NCI-H748 treated with DMSO at 0.1 percent for 48 hours (cell line): ENCODE data around the gene CTDSPL.
"Not testable (repeated sequence)": the region's sequence is repeated elsewhere in the genome, so short reads cannot be mapped to it uniquely, and the experiment has no call there.

ENCODE experiments used
- DNase-seq: peaks from one replicate; lab custom pipeline; 2025; lab: John Stamatoyannopoulos, UW

Gene CTDSPL, protein sequence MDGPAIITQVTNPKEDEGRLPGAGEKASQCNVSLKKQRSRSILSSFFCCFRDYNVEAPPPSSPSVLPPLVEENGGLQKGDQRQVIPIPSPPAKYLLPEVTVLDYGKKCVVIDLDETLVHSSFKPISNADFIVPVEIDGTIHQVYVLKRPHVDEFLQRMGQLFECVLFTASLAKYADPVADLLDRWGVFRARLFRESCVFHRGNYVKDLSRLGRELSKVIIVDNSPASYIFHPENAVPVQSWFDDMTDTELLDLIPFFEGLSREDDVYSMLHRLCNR

DNA sequence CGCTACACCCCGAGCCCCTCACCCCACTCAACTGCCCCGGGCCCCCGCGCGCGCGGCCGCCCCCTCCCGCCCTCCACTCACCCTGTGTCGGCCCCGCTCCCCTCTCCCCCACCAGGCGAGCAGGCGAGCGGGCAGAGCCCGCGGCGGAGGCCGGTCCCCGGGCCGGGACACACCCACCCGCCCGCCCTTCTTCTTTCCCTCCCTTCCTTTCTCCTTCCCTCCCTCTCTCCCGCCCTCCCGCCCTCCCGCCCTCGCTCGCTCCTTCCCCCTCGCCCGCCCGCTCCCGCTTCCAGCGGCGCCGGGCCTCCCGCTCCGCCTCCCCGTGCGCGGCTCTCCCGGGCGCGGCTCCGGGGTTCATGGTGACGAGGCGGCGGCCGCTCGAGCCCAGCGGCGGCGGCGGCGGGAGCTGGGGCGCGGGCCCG is at the start of gene CTDSPL:
CTDSPL (plus strand) TSS at position 261 of the 422 bp plus-strand sequence. CDS start 320 bp downstream, outside the sequence.
- no peak for DNase-seq

DNA sequence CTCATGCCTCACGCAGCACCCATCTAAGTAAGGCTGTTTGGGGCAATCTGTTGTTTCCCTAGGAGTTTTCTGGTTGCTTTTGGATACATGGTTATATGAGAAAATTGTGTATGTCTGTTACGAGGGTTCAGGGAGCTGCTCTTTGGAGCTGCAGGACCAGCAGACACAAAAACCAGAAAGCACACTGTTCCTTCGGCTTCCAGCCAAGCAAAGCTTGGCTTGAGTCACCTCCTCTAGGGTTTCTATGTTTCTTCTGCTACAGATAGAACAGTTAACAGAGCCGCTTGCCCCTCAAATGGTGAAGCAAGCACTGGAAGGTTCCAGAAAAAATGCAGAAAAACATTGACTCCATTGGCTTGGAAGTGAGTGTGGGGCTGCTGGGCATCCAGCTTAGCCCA is 49.2 kb upstream of the CTDSPL start:
- no peak for DNase-seq

DNA sequence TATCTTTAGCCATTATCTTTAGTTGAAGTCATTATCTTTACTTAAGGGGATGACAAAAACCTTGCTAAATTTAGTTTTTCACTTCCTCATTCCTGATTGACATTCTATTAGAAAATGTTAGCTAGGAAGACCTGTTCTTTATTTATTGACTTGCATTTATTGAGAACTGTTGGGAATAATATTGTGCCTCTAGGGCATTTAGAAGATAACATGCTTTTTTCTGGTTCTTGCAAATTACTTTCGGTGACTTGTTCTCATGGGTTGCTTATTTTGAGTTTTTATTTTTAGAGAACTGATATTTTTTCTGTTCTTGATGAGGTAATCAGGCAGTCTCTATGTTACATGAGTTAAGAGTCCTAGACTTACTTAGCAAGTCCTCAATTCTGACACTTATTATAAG is 48.3 kb upstream of the CTDSPL start:
- DNase-seq: no peak

DNA sequence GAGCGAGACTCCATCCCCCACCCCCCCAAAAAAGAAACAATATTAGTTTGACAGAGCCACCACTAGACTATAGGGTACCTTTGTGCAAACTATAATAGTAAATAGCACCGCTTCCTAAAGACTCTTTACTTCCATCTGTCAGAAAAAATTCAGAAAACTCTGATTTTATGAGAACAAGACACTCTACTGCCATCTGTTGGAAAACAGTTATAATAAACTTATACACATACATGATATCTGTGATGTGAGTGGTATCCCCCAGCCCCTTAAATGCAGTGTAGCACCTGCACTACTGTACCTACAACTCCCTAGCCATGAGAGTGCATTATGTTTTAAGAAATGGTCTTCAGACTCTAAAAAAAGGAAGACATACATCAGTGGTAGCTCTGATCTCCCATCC is 47.1 kb upstream of the CTDSPL start:
- no peak for DNase-seq

DNA sequence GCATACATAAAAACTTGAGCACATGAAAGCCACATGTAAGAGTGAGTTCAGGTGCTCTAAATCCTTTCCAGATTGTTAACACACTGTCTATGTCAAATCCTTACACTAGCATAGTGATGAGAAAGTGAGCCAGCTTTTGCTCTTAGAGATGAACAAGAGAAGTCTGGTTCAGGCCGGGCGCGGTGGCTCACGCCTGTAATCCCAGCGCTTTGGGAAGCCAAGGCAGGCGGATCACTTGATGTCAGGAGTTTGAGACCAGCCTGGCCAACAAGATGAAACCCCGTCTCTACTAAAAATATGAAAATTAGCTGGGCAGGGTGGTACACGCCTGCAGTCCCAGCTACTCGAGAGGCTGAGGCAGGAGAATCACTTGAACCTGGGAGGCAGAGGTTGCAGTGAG is 46.5 kb upstream of the CTDSPL start:
- DNase-seq: not testable (repeated sequence)

DNA sequence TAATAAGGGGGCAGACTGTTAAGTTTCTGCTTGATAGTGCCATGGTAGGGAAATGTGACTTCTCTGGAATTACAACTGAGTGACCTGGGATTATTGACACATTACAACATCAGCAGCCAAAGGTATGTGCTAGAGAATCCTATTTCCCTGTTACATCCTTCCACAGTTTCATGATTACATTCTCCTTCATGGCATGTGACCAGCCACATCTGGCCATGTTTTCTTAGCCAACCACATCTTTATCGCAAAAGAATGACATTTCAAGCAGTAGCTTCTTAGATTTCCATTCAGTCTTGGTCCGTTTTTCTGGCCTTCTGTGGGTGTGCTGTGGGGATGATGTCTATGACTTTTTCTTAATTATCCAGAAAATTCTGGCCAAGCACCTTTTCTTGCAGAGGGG is 45.4 kb upstream of the CTDSPL start:
- no peak for DNase-seq

DNA sequence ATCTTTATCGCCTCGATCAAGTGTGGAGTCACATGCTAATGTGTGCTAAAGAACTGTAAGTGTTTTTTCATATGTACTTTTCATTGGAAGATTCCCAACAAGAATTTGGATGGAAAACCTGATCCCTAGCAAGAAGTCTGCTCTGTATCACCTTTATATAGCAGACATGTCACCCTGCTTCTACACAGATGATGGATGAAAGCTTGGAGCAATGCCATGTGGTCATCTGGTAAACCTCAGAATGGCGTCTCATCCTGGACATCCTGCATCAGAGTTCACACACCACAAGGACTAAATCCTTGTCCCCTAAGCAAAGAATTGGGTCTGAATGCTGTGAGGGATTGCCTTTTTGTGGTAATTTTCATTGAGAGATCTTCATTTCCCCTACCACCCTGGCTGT is 42.1 kb upstream of the CTDSPL start:
- DNase-seq: no peak

DNA sequence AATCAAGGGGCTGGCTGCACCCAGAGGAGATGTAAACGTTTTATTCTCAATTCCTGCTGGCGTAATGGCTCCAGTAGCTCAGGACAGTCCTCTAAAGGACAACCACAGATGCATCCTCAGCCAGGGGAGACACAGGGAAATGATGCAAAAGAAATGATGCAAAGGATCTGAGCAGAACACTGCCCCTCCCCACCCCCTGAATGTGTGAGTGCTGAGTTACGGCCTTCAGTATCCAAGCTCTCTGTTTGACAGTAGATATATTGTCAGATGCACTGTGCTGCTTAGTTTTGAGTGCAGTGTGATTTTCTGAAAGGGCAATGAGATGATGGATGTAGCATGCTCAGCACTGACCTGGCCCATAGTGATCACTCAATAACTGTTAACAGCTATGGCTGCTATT is 41.4 kb upstream of the CTDSPL start:
- no peak for DNase-seq

DNA sequence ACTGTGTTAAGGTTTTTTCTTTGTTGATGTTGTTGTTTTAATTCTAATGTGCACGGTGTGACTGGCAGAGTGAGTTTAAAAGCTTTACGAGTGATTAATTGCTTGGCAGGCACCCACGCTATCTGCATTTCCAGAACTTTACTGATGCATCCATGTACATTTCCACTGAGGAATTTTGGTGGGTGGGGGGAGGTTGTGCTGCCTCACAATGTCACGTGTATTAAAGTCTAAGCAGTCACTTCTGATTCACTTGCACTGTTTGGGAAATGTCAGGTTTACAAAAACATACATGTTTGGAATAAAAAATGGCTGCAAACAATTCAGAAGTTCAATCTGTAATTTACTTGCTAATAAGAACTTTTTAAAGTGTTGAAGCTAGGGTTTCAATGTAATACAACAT is 38.5 kb upstream of the CTDSPL start:
- no peak for DNase-seq

DNA sequence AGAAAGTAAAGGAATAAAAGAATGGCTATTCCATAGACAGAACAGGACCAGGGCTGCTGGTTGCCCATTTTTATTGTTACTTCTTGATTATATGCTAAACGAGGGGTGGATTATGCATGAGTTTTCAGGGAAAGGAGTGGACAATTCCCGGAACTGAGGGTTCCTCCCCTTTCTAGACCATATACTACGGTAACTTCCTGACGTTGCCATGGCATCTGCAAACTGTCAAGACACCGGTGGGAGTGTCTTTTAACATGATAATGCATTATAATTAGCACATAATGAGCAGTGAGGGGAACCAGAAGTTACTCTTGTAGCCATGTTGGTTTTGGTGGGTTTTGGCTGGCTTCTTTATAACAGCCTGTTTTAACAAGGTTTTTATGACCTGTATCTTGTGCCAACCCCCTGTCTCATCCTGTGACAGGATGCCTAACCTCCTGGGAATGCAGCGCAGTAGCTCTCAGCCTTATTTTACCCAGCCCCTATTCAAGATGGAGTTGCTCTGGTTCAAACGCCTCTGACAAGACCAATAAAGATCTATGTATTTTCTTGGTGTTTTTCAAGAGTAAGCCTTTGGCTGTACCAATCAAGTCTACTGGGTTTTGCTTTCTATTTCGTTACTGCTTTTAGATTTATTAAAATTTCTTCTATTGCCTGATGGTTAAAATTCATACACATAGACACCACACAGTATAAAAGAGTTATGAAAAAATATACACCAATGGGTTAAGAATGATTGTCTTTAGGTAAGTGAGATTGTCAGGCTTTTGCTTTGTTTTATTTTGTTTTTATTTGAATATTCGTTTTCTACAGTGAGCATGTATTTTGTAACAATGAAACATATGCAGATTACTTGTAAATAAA is 37.4 kb upstream of the CTDSPL start:
- DNase-seq: no peak

DNA sequence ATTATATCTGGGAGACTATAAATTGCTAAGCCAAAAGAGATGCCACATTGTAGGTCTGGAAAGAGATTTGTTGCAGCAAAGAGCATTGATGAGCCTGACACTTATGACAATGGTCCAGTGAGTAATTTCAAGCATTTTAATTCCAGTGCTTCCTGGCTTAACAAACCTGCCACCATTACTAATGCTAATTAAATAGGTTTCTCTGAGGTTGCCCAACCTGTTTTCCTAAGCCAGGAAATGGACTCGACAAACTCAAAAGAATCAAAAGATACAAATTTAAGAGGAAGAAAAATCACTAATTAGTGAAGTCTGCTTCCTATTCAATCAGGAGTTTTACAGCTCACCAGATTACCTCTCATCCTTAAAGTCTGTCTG is 36.7 kb upstream of the CTDSPL start:
- DNase-seq: no peak

DNA sequence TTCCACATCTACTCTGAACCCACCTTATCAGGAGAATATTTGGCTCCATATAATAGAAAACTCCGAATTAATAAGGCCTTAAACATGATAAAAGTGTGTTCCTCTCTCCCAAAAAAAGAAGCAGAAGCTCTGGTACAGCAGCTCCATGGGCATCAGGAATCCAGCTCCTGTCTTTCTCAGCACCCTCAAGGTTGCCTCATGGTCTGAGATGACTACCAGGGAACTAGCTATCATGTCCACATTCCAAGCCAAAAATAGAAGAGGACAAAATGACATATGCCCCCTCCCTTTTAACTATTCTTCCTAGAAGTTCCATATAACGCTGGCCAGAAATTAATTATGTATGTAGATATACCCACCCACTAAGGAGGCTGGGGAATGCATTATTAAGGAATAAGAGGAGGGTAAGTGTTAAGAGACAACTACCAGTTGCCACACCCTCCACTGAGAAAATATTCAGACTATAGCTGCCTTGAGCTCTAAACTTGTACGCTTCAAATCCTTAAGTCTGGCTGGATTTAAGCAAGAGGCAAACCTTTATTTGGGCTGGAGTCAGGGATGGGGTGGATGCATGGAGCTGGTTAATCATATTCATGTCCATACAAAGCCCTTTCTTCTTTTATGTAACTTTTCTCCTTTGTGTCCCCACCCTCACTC is 35.8 kb upstream of the CTDSPL start:
- no peak for DNase-seq

DNA sequence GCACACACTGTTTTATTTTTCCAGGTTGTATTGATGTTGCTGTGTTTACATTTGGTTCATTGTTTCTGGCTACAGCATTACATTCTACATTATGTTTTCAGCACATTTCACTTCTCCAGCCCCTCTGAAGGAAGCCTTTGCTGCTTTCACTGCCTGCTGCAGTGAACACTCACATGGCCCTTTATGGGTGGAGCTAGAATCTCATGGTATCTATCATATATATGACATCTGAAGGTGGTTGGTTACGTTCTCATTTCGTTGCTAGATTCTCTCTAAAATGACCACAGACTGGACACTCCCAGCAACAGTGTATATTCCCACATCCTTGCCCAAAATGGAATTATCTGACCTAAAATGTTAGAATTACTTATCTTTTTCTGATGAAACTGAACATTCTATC is 35.2 kb upstream of the CTDSPL start:
- no peak for DNase-seq

DNA sequence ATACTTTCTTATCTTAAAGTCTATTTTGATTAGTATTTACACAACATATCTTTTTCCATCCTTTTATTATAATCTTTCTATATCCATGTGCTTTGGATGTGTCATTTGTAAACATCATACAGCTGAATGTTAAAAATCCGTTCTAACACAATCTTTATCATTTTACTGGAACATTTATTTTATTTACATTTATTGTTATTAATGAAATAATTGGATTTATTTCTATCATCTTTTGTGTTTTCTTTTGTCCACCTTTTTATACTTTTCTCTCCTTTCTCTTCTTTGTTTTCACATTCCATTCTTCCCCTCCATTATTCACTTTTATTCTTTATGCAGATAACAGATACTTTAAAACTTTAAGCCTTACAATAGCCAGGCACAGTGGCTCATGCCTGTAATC is 34.7 kb upstream of the CTDSPL start:
- DNase-seq: no peak

DNA sequence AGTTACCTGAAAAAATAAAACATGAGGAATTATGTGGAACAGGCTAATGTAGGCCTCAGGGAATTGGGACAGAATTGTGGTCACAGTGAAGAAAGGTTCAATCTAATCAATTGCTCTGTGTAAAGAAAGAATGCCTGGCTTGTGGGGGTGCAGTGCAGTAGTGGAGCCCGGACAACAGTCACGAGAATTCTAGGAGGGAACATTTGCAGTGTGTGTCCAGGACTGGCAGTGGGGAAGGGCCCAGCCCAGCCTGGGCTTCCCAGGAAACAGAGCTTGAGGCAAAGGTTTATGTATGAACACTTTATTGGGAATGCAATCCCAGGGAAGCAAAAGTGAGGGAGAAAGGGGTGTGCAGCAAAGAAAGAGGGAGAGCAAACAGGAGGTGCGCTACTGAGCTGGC is 29.2 kb upstream of the CTDSPL start:
- DNase-seq: no peak

DNA sequence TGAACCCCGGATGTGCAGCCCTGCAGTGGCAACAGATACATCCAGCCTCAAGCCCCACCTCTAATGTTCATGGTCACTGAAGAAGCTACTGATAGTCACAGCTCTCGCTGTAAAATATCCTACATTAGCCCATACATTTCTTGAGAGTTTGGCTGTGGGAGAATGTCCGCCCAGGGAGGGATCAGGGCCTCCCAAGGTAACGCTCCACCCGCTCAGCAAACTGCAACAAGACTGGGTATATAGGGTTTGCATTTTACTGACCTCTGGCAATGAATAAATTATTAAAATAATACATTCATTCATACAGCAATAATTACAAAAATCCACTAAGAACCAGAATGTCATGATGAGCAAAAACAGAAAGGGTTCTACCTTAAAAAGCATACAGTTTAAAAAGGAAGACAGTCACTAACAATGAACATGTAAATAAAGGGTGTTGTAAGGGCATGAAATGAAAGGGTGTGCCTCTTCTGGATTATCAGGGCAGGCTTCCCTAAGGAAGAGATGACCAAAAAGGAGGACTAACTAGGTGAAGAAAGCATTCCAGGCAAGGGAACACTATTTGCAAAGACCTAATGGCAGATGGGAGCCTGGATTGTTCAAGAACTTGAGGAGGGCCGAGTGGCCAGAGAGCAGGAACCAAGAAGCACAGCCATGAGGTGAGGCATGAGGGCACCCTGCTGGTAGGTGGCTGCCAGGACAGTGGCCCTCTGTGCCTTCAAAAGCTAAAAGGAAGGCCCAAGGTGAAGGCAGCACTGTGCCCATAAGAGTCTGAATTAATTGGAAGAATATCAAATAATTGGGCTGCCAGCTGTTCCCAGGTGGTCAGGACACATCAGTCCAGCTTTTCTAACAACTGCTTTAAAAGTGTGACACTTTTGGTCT is 28.1 kb upstream of the CTDSPL start:
- no peak for DNase-seq

DNA sequence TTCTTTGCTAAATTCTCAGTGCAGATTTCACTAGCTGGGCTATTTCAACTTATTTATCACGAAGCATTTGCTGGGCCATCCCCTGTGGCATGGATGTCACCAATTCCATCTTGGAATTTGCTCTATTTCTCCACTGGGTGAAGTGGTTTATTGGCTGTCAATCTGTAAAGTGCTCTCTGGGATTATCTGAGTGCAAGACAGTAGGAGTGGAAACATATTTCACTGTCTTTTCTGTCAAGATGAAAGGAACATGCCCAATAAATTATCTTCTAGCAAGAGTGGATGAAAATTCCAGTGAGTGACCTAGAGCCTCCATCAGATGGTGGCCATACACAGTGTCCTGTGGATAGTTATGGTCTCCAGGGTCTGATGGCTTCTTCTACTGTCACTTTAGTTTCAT is 25.1 kb upstream of the CTDSPL start:
- DNase-seq: no peak

DNA sequence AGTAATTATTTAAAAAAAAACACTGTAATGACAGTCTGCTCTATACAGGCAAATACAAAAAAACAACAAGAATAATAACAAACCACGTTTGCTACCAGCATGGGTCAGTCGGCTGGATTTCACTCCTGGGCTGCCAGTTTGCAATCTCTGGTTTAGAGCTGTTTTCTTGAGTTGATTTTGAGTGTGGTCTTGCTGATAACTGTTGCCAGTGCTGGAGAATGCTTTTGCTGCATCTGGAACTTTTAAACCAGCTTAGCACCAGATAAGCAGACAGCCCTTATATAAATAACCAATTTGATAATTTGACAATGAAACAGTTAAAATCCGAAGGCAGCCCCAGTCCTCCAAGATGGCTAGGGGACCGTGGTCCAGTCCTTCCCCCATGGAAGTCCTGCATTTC is 14.0 kb upstream of the CTDSPL start:
- no peak for DNase-seq

DNA sequence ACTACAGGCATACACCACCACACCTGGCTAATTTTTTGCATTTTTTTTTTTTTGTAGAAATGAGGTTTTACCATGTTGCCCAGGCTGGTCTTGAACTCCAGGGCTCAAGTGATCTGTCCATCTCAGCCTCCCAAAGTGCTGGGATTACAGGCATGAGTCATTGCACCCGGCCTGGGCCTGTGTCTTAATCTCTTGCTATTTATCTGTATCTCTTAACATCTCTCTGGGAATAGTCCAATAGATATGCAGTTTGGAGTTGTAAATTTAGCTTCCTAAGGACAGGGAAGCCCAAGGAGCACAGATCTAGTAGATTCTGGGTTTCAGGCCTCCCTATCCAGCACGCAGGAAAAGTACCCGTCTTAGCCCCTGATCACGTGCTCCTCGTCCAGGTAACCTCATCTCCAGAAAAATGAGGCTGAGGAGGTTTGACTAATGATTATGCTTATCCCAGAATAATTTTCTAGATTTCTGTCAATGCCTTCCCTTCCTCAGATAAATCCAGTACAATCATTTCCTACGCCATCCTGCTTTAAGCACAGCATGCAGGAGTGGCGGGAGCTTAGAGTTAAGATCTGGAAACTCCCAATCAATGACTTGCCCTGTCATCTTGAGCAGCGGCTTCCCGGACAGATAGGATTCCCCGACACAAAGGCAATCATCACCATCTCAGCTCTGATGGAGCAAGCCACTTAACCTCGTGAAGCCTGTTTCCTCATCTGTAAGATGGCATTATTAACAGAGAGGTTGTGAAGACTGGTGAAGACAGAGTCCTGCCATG is 12.3 kb upstream of the CTDSPL start:
- no peak for DNase-seq

DNA sequence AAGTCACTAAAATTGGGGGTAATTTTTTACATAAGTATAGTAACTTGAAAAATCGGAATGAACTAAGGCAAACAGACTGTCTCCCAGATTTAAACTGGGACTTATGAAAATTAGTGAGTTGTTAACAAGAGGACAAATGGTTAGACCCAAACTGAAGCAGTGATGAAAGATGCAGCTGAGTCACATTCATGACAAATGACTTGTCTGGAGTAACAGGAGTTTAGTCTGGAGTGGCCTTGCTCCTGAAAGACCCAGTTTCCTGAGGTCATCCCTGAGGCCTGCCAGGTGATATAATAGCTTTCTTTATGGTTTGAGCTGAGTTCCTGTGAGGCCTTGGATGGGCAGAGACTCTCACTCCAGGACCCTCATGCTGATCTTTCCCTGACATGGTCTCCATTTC is 9.6 kb upstream of the CTDSPL start:
- DNase-seq: no peak

DNA sequence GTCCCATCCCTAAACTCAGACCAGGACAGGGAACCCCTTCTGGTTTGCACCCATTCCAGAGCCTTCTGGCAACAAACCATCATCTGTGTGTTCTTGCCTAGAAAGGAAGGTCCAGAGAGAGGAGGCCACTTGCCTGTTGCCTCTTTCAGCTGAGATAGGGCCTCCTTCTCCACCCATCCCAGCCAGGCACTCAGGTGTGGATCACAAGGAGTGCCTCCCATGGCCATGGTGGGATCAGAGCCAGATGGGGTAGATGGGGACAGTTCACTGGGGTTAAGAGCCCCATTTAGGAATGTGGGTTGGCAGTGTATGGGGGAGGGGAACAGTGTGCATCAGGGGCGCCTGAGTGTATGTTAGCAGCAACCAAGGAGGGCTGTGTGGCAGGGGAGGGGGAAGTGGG is 8.9 kb upstream of the CTDSPL start:
- no peak for DNase-seq
